OCI-LY7 (cell line): ENCODE measurements around the gene GRK4. TPM values are rescaled to one million over a fixed set of nuclear protein-coding genes. Genes with fewer than 3 reads are reported as not detected.

Experiments used
- BruUV-seq: library from RNA; stranded (reverse); fragments of 400-500 nt; replicated peaks from 2 replicates; lab custom pipeline; 2021; lab: Mats Ljungman, UMichigan
- CTCF ChIA-PET: fragments of 300-600 bp; sonication (Branson Sonifier 250); formaldehyde crosslinking; loops from one replicate; lab custom pipeline; 2022; ENCODE audit warnings: antibody characterized with exemption; ENCODE audit not compliant: unreplicated experiment; lab: Charles Lee
- POLR2A ChIA-PET: fragments of 300-600 bp; sonication (Branson Sonifier 250); formaldehyde crosslinking; loops from one replicate; lab custom pipeline; 2022; ENCODE audit warnings: antibody characterized with exemption; lab: Charles Lee
- DNase-seq: peaks from one replicate; pipeline ENCODE4 v3.0.0-alpha.2; 2015; ENCODE audit warnings: low spot score
- H2AFZ ChIP-seq: fragments of 200-600 bp; sonication (generic), shearing (Covaris generic); 2 replicates; pipeline ENCODE4 v1.6.1; 2014; ENCODE audit warnings: mild to moderate bottlenecking, antibody characterized with exemption, low read length, moderate library complexity
- H3K27ac ChIP-seq: fragments of 200-600 bp; sonication (generic); 2 replicates; pipeline ENCODE4 v1.5.1; 2014; ENCODE audit warnings: mixed run types, low read depth, mild to moderate bottlenecking, moderate library complexity, low read length, inconsistent platforms; ENCODE audit not compliant: poor library complexity, severe bottlenecking
- H3K36me3 ChIP-seq: fragments of 200-600 bp; sonication (generic); 2 replicates; pipeline ENCODE4 v1.6.1; 2014; ENCODE audit warnings: mild to moderate bottlenecking, antibody characterized with exemption, low read length, moderate library complexity, mixed read lengths; ENCODE audit not compliant: insufficient read depth
- H3K4me1 ChIP-seq: fragments of 200-600 bp; sonication (generic); 2 replicates; pipeline ENCODE4 v1.5.1; 2014; ENCODE audit warnings: mild to moderate bottlenecking, low read length; ENCODE audit not compliant: insufficient read depth, poor library complexity, severe bottlenecking
- H3K4me2 ChIP-seq: fragments of 200-600 bp; sonication (generic); 2 replicates; pipeline ENCODE4 v1.6.1; 2014; ENCODE audit warnings: mild to moderate bottlenecking, low read length
- H3K4me3 ChIP-seq: fragments of 200-600 bp; sonication (generic); 2 replicates; pipeline ENCODE4 v1.5.1; 2014; ENCODE audit warnings: mild to moderate bottlenecking, low read depth, low read length; ENCODE audit not compliant: poor library complexity, severe bottlenecking
- H3K79me2 ChIP-seq: fragments of 200-600 bp; sonication (generic); 2 replicates; pipeline ENCODE4 v1.6.1; 2016; ENCODE audit warnings: low read depth, mild to moderate bottlenecking, low read length, moderate library complexity, mixed read lengths; ENCODE audit not compliant: insufficient read depth
- H3K9me2 ChIP-seq: fragments of 200-600 bp; sonication (generic); 2 replicates; pipeline ENCODE4 v1.6.1; 2016; ENCODE audit warnings: mild to moderate bottlenecking, low read length, mixed read lengths; ENCODE audit not compliant: insufficient read depth
- H3K9me3 ChIP-seq: fragments of 200-600 bp; sonication (generic); 2 replicates; pipeline ENCODE4 v1.6.1; 2014; ENCODE audit warnings: mild to moderate bottlenecking, mixed run types, low read length, mixed read lengths
- H4K20me1 ChIP-seq: fragments of 200-600 bp; sonication (generic); 2 replicates; pipeline ENCODE4 v1.6.1; 2014; ENCODE audit warnings: mild to moderate bottlenecking, antibody characterized with exemption, low read length, moderate library complexity, mixed read lengths; ENCODE audit not compliant: insufficient read depth
- CTCF ChIP-seq: fragments of 200-600 bp; sonication (generic); conservative IDR thresholded peaks from 2 replicates; pipeline ENCODE4 v1.5.1; 2014; ENCODE audit warnings: mild to moderate bottlenecking, antibody characterized with exemption, low read length, moderate library complexity, mixed read lengths
- EZH2phosphoT487 ChIP-seq: fragments of 200-600 bp; sonication (generic); IDR thresholded peaks from 2 replicates; pipeline ENCODE4 v1.6.1; 2018; ENCODE audit warnings: low read depth, borderline replicate concordance, mild to moderate bottlenecking, mixed run types, antibody characterized with exemption, low read length, moderate library complexity, mixed read lengths
- intact Hi-C: fragments of 100-400 bp; cut with micrococcal nuclease; formaldehyde crosslinking; loops from one replicate; pipeline ENCODE4 v1.10.0; 2022; ENCODE audit not compliant: unreplicated experiment
- total RNA-seq, 2 experiments: library from RNA; depleted of rRNA in 1 of 2; stranded (reverse); fragments of >200 nt in 1 of 2; shearing (Covaris generic) in 1 of 2; gene quantifications; 2 replicates each; pipeline ENCODE4 v1.2.3, GENCODE V29; 2014 to 2022

The GRK4 gene
- total RNA-seq, 2 experiments from 2014 or later, result 6.5 to 9.1 TPM

GRCh38 chr4:3019145-3019846, 55.9 kb downstream of the GRK4 start:
- TF ChIP-seq CTCF, result no peak
- no peak for TF ChIP-seq EZH2phosphoT487
- H3K4me2 ChIP-seq, result no peak overlapping the region
- ChIA-PET CTCF (no interaction called here), POLR2A (no interaction called here)
- peaks cover 10% of the 10 kb centered on the region for H3K4me1 ChIP-seq
- no peaks in the 10 kb centered on the region for H3K9me2 ChIP-seq
- no peaks in the 10 kb centered on the region for H4K20me1 ChIP-seq
- no peaks in the 10 kb centered on the region for H3K36me3 ChIP-seq
- H3K4me3 ChIP-seq, result no peak overlapping the region
- BruUV-seq, result no TSS peak
- H3K79me2 ChIP-seq, result no peaks in the 10 kb centered on the region
- no peak overlapping the region for H3K27ac ChIP-seq
- H3K9me3 ChIP-seq, result no peaks in the 10 kb centered on the region
- no peak overlapping the region for H2AFZ ChIP-seq
- intact Hi-C loops, result no loop called here
- DNase-seq, result no peak

- no peaks in the 10 kb centered on the region for H3K9me2 ChIP-seq
- no peak for DNase-seq
- no peaks in the 10 kb centered on the region for H3K9me3 ChIP-seq
- no peak overlapping the region for H3K27ac ChIP-seq
- intact Hi-C loops, result no loop called here
- H3K4me3 ChIP-seq, result no peak overlapping the region
- peaks cover 10% of the 10 kb centered on the region for H3K4me1 ChIP-seq
- H3K79me2 ChIP-seq, result no peaks in the 10 kb centered on the region
- ChIA-PET CTCF (no interaction called here), POLR2A (interaction anchor here (1.2 kb wide), 1 partner anchor 19 kb away, joined by 3 read pairs; no protein-coding TSS in a partner anchor)
- no peaks in the 10 kb centered on the region for H4K20me1 ChIP-seq
- no peak overlapping the region for H2AFZ ChIP-seq
- no peak overlapping the region for H3K4me2 ChIP-seq
- H3K36me3 ChIP-seq, result no peaks in the 10 kb centered on the region
- no TSS peak for BruUV-seq
- TF ChIP-seq CTCF, result no peak
- TF ChIP-seq EZH2phosphoT487, result no peak
These were observed 57.8 kb downstream of the GRK4 start for GRCh38 chr4:3021127-3021526.

- no peak overlapping the region for H2AFZ ChIP-seq
- H4K20me1 ChIP-seq, result no peaks in the 10 kb centered on the region
- H3K4me1 ChIP-seq, result peaks cover 10% of the 10 kb centered on the region
- no peak for TF ChIP-seq EZH2phosphoT487
- no peak for TF ChIP-seq CTCF
- DNase-seq, result no peak
- no peaks in the 10 kb centered on the region for H3K79me2 ChIP-seq
- ChIA-PET POLR2A (interaction anchor here (1.2 kb wide), 1 partner anchor 18 kb away, joined by 3 read pairs; no protein-coding TSS in a partner anchor), CTCF (no interaction called here)
- no peak overlapping the region for H3K27ac ChIP-seq
- no peaks in the 10 kb centered on the region for H3K9me3 ChIP-seq
- intact Hi-C loops, result no loop called here
- no peaks in the 10 kb centered on the region for H3K36me3 ChIP-seq
- no TSS peak for BruUV-seq
- no peak overlapping the region for H3K4me3 ChIP-seq
- H3K9me2 ChIP-seq, result no peaks in the 10 kb centered on the region
- H3K4me2 ChIP-seq, result no peak overlapping the region
These were observed 58.3 kb downstream of the GRK4 start for GRCh38 chr4:3021627-3022026.
